CD8-positive, alpha-beta memory T cell (primary cell): ENCODE results near the gene RNF167. TPM values are rescaled to one million over a fixed set of nuclear protein-coding genes. Genes with fewer than 3 reads are reported as not detected.
A peak's percentile ranks its signal among the peaks of the same experiment; 100 is the strongest.

ENCODE experiments used
- CTCF ChIA-PET: fragments of 350-600 bp; sonication (Branson Sonifier 250); formaldehyde crosslinking; loops from one replicate; lab custom pipeline; 2021; ENCODE audit warnings: antibody characterized with exemption; lab: Charles Lee
- POLR2A ChIA-PET: fragments of 350-600 bp; sonication (Branson Sonifier 250); formaldehyde crosslinking; loops from one replicate; lab custom pipeline; 2021; ENCODE audit warnings: antibody characterized with exemption; lab: Charles Lee
- DNase-seq, 5 donors: peaks; one replicate each; pipeline versions ENCODE4 v3.0.0 to v3.0.0-alpha.2; 2020 to 2022; ENCODE audit warnings: mixed read lengths in 1 of 5
- H3K27ac ChIP-seq: one replicate; pipeline ENCODE4 v1.7.0; 2013; ENCODE audit warnings: low read depth, mild to moderate bottlenecking, low read length, moderate library complexity
- H3K27me3 ChIP-seq: 2 replicates; pipeline ENCODE4 v1.7.0; 2013; ENCODE audit warnings: low read length, mild to moderate bottlenecking; ENCODE audit not compliant: insufficient read depth, poor library complexity, severe bottlenecking
- H3K36me3 ChIP-seq: 2 replicates; pipeline ENCODE4 v1.7.0; 2013; ENCODE audit warnings: mild to moderate bottlenecking, low read length, moderate library complexity; ENCODE audit not compliant: insufficient read depth
- H3K4me1 ChIP-seq: 2 replicates; pipeline ENCODE4 v1.7.0; 2013; ENCODE audit warnings: mild to moderate bottlenecking, low read length, moderate library complexity; ENCODE audit not compliant: insufficient read depth
- H3K4me3 ChIP-seq: 2 replicates; pipeline ENCODE4 v1.7.0; 2013; ENCODE audit warnings: mild to moderate bottlenecking, low read length
- H3K9me3 ChIP-seq: 2 replicates; pipeline ENCODE4 v1.7.0; 2013; ENCODE audit warnings: mild to moderate bottlenecking, low read length
- H3K27ac Mint-ChIP-seq, 8 donors: one replicate each; pipeline ENCODE4 v1.8.0; 2020 to 2021; ENCODE audit warnings: mixed read lengths in 8 of 8, mild to moderate bottlenecking in 6 of 8, inconsistent platforms in 3 of 8, moderate library complexity in 3 of 8
- H3K27me3 Mint-ChIP-seq, 2 donors: one replicate each; pipeline ENCODE4 v1.8.0; 2020 to 2021; ENCODE audit warnings: mixed read lengths in 2 of 2, mild to moderate bottlenecking in 1 of 2, moderate library complexity in 1 of 2
- H3K36me3 Mint-ChIP-seq, 3 donors: one replicate each; pipeline ENCODE4 v1.8.0; 2020 to 2021; ENCODE audit warnings: mixed read lengths in 3 of 3, inconsistent platforms in 1 of 3, mild to moderate bottlenecking in 1 of 3
- H3K4me1 Mint-ChIP-seq, 3 donors: one replicate each; pipeline ENCODE4 v1.8.0; 2020 to 2021; ENCODE audit warnings: mixed read lengths in 3 of 3, inconsistent platforms in 1 of 3, mild to moderate bottlenecking in 1 of 3
- H3K4me3 Mint-ChIP-seq, 7 donors: one replicate each; pipeline ENCODE4 v1.8.0; 2020 to 2021; ENCODE audit warnings: mixed read lengths in 7 of 7, mild to moderate bottlenecking in 6 of 7, moderate library complexity in 4 of 7, inconsistent platforms in 2 of 7
- H3K9me3 Mint-ChIP-seq, 5 donors: one replicate each; pipeline ENCODE4 v1.8.0; 2020 to 2022; ENCODE audit warnings: mixed read lengths in 5 of 5, mild to moderate bottlenecking in 3 of 5, moderate library complexity in 2 of 5, inconsistent platforms in 1 of 5
- polyA plus RNA-seq: library from polyadenylated mRNA; unstranded; fragments of 300-500 nt; fragmentation: Illumina TruSeq; gene quantifications from one replicate; pipeline ENCODE4 v1.2.3, GENCODE V29; 2021
- total RNA-seq, 2 experiments: library from RNA; stranded (reverse); gene quantifications; one replicate each; pipeline ENCODE4 v1.2.3, GENCODE V29; 2021

Gene RNF167
- total and polyA plus RNA-seq, 3 experiments from 2014 or later, result 69.0 to 192 (median 187) TPM

DNA sequence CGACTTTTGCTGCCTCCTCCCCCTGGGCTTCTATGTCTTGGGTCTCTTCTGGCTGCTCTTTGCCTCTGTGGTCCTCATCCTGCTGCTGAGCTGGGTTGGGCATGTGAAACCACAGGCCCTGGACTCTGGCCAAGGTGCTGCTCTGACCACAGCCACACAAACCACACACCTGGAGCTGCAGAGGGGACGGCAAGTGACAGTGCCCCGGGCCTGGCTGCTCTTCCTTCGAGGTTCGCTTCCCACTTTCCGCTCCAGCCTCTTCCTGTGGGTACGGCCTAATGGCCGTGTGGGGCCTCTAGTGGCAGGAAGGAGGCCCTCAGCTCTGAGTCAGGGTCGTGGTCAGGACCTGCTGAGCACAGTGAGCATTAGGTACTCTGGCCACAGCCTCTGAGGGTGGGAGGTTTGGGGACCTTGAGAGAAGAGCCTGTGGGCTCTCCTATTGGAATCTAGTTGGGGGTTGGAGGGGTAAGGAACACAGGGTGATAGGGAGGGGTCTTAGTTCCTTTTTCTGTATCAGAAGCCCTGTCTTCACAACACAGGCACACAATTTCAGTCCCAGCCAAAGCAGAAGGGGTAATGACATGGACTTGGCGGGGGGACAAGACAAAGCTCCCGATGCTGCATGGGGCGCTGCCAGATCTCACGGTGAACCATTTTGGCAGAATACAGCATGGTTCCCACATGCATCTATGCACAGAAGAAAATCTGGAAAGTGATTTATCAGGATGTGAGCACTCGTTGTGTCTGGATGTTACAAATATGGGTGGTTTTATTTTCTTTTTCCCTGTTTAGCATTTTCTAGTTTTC, 5.7 kb upstream of the RNF167 start:
- H3K27me3 ChIP-seq, result no peaks in the 10 kb centered on the region
- H3K27ac ChIP-seq, result no peak overlapping the region
- ChIA-PET CTCF (interaction anchor here (0.9 kb wide), 1 partner anchor 31 kb away, joined by 4 read pairs; the partner anchor contains the start of gene CHRNE), POLR2A (interaction anchor here (0.8 to 1.1 kb wide), 3 partner anchors 17 to 34 kb away, joined by 3 to 4 read pairs (median 4); partner anchors contain the start of genes ENO3 and SPAG7)
- peaks cover 0 to 3% of the 10 kb centered on the region in 2 donors for H3K27me3 Mint-ChIP-seq
- H3K4me1 Mint-ChIP-seq, result peaks cover 32 to 53% (median 34%) of the 10 kb centered on the region in 3 donors
- H3K4me3 ChIP-seq, result no peak overlapping the region
- H3K4me3 Mint-ChIP-seq, result peak overlapping the region in 5 of 7 donors; percentile 26 to 77 (median 50)
- peaks cover 5% of the 10 kb centered on the region for H3K36me3 ChIP-seq
- H3K27ac Mint-ChIP-seq, result peak overlapping the region in 7 of 8 donors; percentile 14 to 86 (median 69)
- peaks cover 23% of the 10 kb centered on the region for H3K4me1 ChIP-seq
- no peaks in the 10 kb centered on the region for H3K9me3 ChIP-seq
- H3K9me3 Mint-ChIP-seq, result no peaks in the 10 kb centered on the region
- peaks cover 0 to 41% (median 6%) of the 10 kb centered on the region in 3 donors for H3K36me3 Mint-ChIP-seq
- DNase-seq, result peak in 2 of 5 donors; percentile 21 to 36

DNA sequence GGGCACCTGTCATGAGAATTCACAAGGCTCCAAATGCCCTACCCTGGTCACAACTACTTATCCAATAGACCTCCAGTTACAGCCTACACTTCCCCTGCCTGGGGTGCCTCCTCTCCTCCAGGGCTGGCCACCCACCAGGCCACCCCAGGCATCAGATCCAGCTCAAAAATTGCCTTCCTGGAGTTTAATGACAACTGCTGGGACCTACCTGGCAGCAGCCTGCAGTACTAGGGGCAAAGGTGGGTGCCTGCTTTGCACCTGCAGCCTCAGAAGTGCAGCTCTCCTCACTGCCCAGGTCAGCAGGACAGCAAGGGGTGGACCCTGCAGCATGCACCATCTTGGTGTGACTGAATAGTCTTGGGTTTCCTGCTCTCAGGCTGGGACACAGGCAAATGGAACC, 4.4 kb upstream of the RNF167 start:
- peaks cover 32 to 58% (median 34%) of the 10 kb centered on the region in 3 donors for H3K4me1 Mint-ChIP-seq
- peaks cover 0 to 5% of the 10 kb centered on the region in 2 donors for H3K27me3 Mint-ChIP-seq
- H3K9me3 ChIP-seq, result no peaks in the 10 kb centered on the region
- no peaks in the 10 kb centered on the region for H3K9me3 Mint-ChIP-seq
- no peak overlapping the region for H3K4me3 Mint-ChIP-seq
- no peak for DNase-seq
- H3K36me3 ChIP-seq, result peaks cover 5% of the 10 kb centered on the region
- H3K36me3 Mint-ChIP-seq, result peaks cover 0 to 47% (median 6%) of the 10 kb centered on the region in 3 donors
- H3K4me1 ChIP-seq, result peaks cover 23% of the 10 kb centered on the region
- H3K27ac Mint-ChIP-seq, result peak overlapping the region in 3 of 8 donors; percentile 31 to 81 (median 56)
- no peaks in the 10 kb centered on the region for H3K27me3 ChIP-seq
- no peak overlapping the region for H3K27ac ChIP-seq
- POLR2A ChIA-PET, result no interaction called here
- no peak overlapping the region for H3K4me3 ChIP-seq
- CTCF ChIA-PET, result no interaction called here

DNA sequence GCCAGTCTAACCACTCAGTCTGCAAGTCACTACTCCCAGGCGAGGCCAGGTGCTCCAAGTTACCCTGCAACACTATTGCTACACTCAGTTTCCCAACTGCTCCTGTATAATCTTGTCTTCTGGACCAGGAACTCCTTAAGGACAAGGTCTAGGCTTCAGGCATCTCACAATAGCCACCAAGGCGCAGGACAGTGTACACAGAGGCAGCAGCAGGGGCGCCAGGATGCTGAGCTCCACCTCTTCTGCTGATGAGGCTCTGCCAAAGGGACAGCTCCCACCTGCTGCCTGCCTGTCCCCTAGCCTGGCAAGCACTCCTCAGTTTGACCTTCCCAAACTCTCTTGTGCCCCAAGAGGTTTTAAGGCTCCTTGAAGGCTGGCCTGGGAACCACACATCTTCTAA, 3.6 kb upstream of the RNF167 start:
- Mint-ChIP-seq H3K27me3 (peaks cover 0 to 5% of the 10 kb centered on the region in 2 donors), H3K4me3 (peak overlapping the region in 2 of 7 donors; percentile 15 to 61), H3K9me3 (no peaks in the 10 kb centered on the region), H3K4me1 (peaks cover 38 to 65% (median 38%) of the 10 kb centered on the region in 3 donors), H3K36me3 (peaks cover 0 to 50% (median 6%) of the 10 kb centered on the region in 3 donors), H3K27ac (peak overlapping the region in 6 of 8 donors; percentile 12 to 56 (median 30))
- Histone ChIP-seq H3K36me3 (peaks cover 5% of the 10 kb centered on the region), H3K9me3 (no peaks in the 10 kb centered on the region), H3K4me3 (no peak overlapping the region), H3K27me3 (no peaks in the 10 kb centered on the region), H3K27ac (no peak overlapping the region), H3K4me1 (peaks cover 31% of the 10 kb centered on the region)
- POLR2A ChIA-PET, result interaction anchor here (1.1 kb wide), 1 partner anchor 12 kb away, joined by 4 read pairs; the partner anchor contains the start of gene PFN1
- CTCF ChIA-PET, result no interaction called here
- no peak for DNase-seq

DNA sequence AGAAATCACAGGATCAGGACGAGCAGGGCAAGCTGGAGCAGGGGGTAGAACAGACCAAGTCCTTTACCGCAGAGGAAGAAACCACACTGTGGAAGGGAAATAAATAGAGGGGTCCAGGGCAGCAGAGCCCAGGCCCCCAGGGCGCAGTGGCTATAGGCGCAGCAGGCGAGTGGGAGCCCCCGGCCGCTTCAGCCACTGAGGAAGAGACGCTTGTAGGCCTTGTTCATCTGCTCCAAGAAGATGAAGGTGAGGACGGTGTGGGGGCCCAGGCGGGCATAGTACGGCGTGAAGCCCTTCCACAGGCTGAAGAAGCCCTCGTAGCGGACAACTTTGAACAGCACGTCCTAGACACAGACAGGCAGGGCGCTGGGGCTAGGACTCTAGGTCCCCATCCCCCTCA, 2.5 kb upstream of the RNF167 start:
- Mint-ChIP-seq H3K36me3 (peaks cover 6 to 61% (median 12%) of the 10 kb centered on the region in 3 donors), H3K27me3 (peaks cover 0 to 5% of the 10 kb centered on the region in 2 donors), H3K9me3 (no peaks in the 10 kb centered on the region), H3K4me1 (peaks cover 49 to 76% (median 50%) of the 10 kb centered on the region in 3 donors), H3K4me3 (peak overlapping the region in 4 of 7 donors; percentile 47 to 58 (median 54)), H3K27ac (no peak overlapping the region)
- H3K27ac ChIP-seq, result no peak overlapping the region
- ChIA-PET CTCF (interaction anchor here (1.0 kb wide), 1 partner anchor 33 kb away, joined by 3 read pairs; no protein-coding TSS in a partner anchor), POLR2A (no interaction called here)
- H3K4me3 ChIP-seq, result no peak overlapping the region
- DNase-seq, result no peak
- H3K4me1 ChIP-seq, result peaks cover 42% of the 10 kb centered on the region
- peaks cover 9% of the 10 kb centered on the region for H3K36me3 ChIP-seq
- H3K9me3 ChIP-seq, result no peaks in the 10 kb centered on the region
- H3K27me3 ChIP-seq, result no peaks in the 10 kb centered on the region

DNA sequence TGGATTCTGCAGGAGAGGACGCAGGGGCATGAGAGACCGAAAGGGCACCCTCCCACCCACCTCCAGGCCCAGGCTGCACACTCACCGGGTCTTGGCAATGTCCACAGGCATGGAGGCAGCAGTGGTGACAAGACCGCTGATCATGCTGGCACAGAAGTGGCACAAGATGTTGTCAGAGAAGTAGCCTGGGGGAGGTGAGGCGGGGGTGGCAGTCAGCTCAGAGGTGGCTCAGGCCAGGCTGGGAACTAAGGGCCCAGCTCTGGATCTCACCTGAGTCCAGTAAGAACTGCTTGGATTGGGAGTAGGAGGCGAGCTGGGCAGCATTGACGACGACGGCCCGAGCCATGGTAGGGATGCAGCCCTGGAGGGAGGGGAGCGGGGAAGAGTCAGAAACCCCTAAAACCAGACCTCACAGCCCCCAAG, 2.0 kb upstream of the RNF167 start:
- no peaks in the 10 kb centered on the region for H3K9me3 Mint-ChIP-seq

DNA sequence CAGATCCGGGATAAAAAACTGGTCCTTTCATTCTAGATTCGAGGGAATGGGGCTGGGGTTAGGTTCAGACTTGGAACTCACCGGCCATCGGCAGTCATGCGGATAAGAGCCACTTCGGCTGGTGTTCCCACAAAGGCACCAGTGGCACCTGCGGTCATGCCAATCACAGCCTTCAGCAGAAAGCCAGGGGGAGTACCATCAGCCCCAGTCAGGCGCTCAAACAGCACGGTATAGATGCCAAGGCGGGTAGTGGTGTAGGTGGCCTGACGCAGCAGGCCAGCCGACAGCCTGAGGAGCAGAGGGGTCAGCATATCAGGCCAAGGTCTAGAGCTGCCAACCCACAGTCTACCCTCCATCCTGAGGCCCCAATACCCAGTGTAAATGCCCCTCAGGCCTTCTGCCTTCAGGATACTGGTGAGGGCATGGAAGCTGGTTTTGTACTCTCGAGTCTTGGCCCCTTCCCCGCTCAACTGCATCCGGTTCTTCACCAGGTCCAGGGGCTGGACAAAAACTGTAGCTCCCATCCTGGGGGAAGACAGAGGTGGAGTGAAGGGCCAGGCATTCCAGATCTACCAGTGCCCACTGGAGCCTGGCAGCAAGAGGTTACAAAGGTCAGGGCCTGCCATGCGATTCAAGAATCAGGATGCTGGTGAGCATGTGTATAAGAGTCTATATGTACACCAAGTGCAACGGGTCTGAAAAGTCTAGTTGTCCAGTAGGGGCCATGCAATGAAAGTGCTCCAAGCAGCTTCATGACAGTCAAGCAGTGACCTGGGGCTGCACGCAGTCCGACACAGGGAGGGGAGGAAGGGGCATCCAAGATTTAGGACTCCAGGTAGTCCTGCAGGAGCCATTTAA, 1.2 kb upstream of the RNF167 start:
- POLR2A ChIA-PET, result interaction anchor here (0.9 to 4.1 kb wide), 7 partner anchors 10 to 796 kb away, joined by 3 to 67 read pairs (median 12); partner anchors contain the start of genes C17orf107, CYB5D2, PFN1 and SPAG7
- Histone ChIP-seq H3K4me3 (peak overlapping the region; percentile 97), H3K36me3 (peaks cover 18% of the 10 kb centered on the region), H3K27me3 (no peaks in the 10 kb centered on the region), H3K9me3 (no peaks in the 10 kb centered on the region), H3K4me1 (peaks cover 54% of the 10 kb centered on the region), H3K27ac (peak overlapping the region; percentile 85)
- Mint-ChIP-seq H3K36me3 (peaks cover 6 to 70% (median 17%) of the 10 kb centered on the region in 3 donors), H3K9me3 (no peaks in the 10 kb centered on the region), H3K27ac (peak overlapping the region; percentile 89 to 98 (median 94)), H3K27me3 (peaks cover 0 to 5% of the 10 kb centered on the region in 2 donors), H3K4me3 (peak overlapping the region; percentile 86 to 97 (median 96)), H3K4me1 (peaks cover 54 to 77% (median 54%) of the 10 kb centered on the region in 3 donors)
- CTCF ChIA-PET, result interaction anchor here (1.2 to 4.0 kb wide), 10 partner anchors 10 to 59 kb away, joined by 4 to 34 read pairs (median 5); partner anchors contain the start of genes C17orf107, CHRNE, KIF1C and PFN1
- DNase-seq, result no peak

More for the DNA sequence above, 2.0 kb upstream of the RNF167 start:
- DNase-seq, result no peak
- ChIA-PET CTCF (interaction anchor here (1.0 to 4.0 kb wide), 2 partner anchors 29 to 32 kb away, joined by 3 to 25 read pairs; no protein-coding TSS in a partner anchor), POLR2A (interaction anchor here (2.9 to 4.1 kb wide), 2 partner anchors 11 to 29 kb away, joined by 61 to 67 read pairs; partner anchors contain the start of genes PFN1 and SPAG7)
- Mint-ChIP-seq H3K27me3 (peaks cover 0 to 5% of the 10 kb centered on the region in 2 donors), H3K36me3 (peaks cover 6 to 65% (median 15%) of the 10 kb centered on the region in 3 donors), H3K27ac (peak overlapping the region in 3 of 8 donors; percentile 32 to 91 (median 59)), H3K4me1 (peaks cover 54 to 77% (median 54%) of the 10 kb centered on the region in 3 donors), H3K4me3 (peak overlapping the region; percentile 66 to 97 (median 93))
- Histone ChIP-seq H3K9me3 (no peaks in the 10 kb centered on the region), H3K27me3 (no peaks in the 10 kb centered on the region), H3K27ac (no peak overlapping the region), H3K4me3 (no peak overlapping the region), H3K4me1 (peaks cover 47% of the 10 kb centered on the region), H3K36me3 (peaks cover 14% of the 10 kb centered on the region)

DNA sequence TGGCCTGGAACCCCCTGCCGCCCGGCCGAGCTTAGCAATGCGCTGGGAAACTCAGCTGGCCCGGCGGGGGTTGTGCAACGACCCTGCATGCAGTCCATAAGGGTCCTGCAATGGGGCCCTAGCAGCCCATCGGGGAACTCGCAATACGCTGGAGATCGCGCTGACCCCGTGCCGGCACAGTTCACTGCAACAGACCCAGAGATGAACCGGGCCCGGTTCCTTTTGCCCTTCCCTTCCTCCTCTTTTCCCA, 597 bp upstream of the RNF167 start:
- Mint-ChIP-seq H3K9me3 (no peaks in the 10 kb centered on the region), H3K4me3 (peak overlapping the region; percentile 86 to 97 (median 96)), H3K27ac (peak overlapping the region; percentile 89 to 98 (median 94)), H3K27me3 (peaks cover 0 to 4% of the 10 kb centered on the region in 2 donors), H3K36me3 (peaks cover 6 to 75% (median 22%) of the 10 kb centered on the region in 3 donors), H3K4me1 (peaks cover 54 to 77% (median 54%) of the 10 kb centered on the region in 3 donors)
- Histone ChIP-seq H3K36me3 (peaks cover 18% of the 10 kb centered on the region), H3K4me1 (peaks cover 54% of the 10 kb centered on the region), H3K4me3 (peak overlapping the region; percentile 97), H3K27me3 (no peaks in the 10 kb centered on the region), H3K9me3 (no peaks in the 10 kb centered on the region), H3K27ac (peak overlapping the region; percentile 85)
- POLR2A ChIA-PET, result interaction anchor here (0.5 to 4.1 kb wide), 15 partner anchors 9 to 796 kb away, joined by 3 to 67 read pairs (median 7); partner anchors contain the start of genes C17orf107, CAMTA2, CHRNE and CYB5D2
- peak in 1 of 5 donors; percentile 13 for DNase-seq
- CTCF ChIA-PET, result interaction anchor here (0.6 to 4.0 kb wide), 13 partner anchors 9 to 529 kb away, joined by 3 to 34 read pairs (median 5); partner anchors contain the start of genes C17orf107, CHRNE, KIF1C and PFN1
